Left lobe of liver (tissue), 1 donor: ENCODE measurements around the gene TPST1. TPM values are rescaled to one million over a fixed set of nuclear protein-coding genes. Genes with fewer than 3 reads are reported as not detected.

ENCODE experiments used
- total RNA-seq: library from RNA; stranded (reverse); gene quantifications from one replicate; pipeline ENCODE4 v1.2.1, GENCODE V29; 2021
- donor health status: DM: no; HTN: yes; CAD: no.

Gene TPST1
- total RNA-seq, 1 donor from 2014 or later, result 14.5 TPM

Other genes starting within 250 kb of the TPST1 start
- 64.2 TPM for gene GUSB, start 223.1 kb upstream of the TPST1 start, total RNA-seq
- gene ASL, start 129.5 kb upstream of the TPST1 start, total RNA-seq, result 386 TPM
- gene CRCP, start 90.5 kb upstream of the TPST1 start, total RNA-seq, result 17.5 TPM